PC-3 (cell line): ENCODE results near the gene TEKTIP1. TPM values are rescaled to one million over a fixed set of nuclear protein-coding genes. Genes with fewer than 3 reads are reported as not detected.
"Not testable (repeated sequence)": the region's sequence is repeated elsewhere in the genome, so short reads cannot be mapped to it uniquely, and the experiment has no call there.

Experiments used
- ATAC-seq: fragments of 200-7000 bp; cut with Tn5 transposase; 2 replicates; pipeline ENCODE4 v1.9.1; 2020; ENCODE audit warnings: mild to moderate bottlenecking, moderate library complexity
- BruUV-seq: library from RNA; stranded (reverse); fragments of 400-500 nt; replicated peaks from 2 replicates; lab custom pipeline; 2021; lab: Mats Ljungman, UMichigan
- CTCF ChIA-PET: fragments of 300-600 bp; sonication (Branson Sonifier 250); formaldehyde crosslinking; loops from one replicate; lab custom pipeline; 2022; ENCODE audit warnings: antibody characterized with exemption; lab: Charles Lee
- POLR2A ChIA-PET: fragments of 300-600 bp; sonication (Branson Sonifier 250); formaldehyde crosslinking; loops from one replicate; lab custom pipeline; 2022; ENCODE audit warnings: antibody characterized with exemption; ENCODE audit not compliant: unreplicated experiment; lab: Charles Lee
- DNase-seq: peaks from one replicate; pipeline ENCODE4 v3.0.0-alpha.2; 2015
- H2AFZ ChIP-seq: fragments of 300-600 bp; sonication (generic); 2 replicates; pipeline ENCODE4 v1.6.0; 2016; ENCODE audit warnings: antibody characterized with exemption, low read length
- H3F3A ChIP-seq: fragments of 300-600 bp; sonication (generic); one replicate; pipeline ENCODE4 v1.6.0; 2017; ENCODE audit warnings: antibody characterized with exemption, low read length, control low read depth, mild to moderate bottlenecking; ENCODE audit not compliant: unreplicated experiment
- H3K27ac ChIP-seq: fragments of 300-600 bp; sonication (generic); 2 replicates; pipeline ENCODE4 v1.5.1; 2016; ENCODE audit warnings: mild to moderate bottlenecking, low read length
- H3K27me3 ChIP-seq: fragments of 300-600 bp; sonication (generic); 2 replicates; pipeline ENCODE4 v1.6.1; 2016; ENCODE audit warnings: low read length, mixed read lengths
- H3K36me3 ChIP-seq: fragments of 300-600 bp; sonication (generic); 2 replicates; pipeline ENCODE4 v1.6.1; 2016; ENCODE audit warnings: low read depth, mixed run types, low read length, mixed read lengths
- H3K4me1 ChIP-seq: fragments of 300-600 bp; sonication (generic); 2 replicates; pipeline ENCODE4 v1.5.1; 2016; ENCODE audit warnings: low read length; ENCODE audit not compliant: insufficient read depth
- H3K4me2 ChIP-seq: fragments of 300-600 bp; sonication (generic); 2 replicates; pipeline ENCODE4 v1.6.0; 2016; ENCODE audit warnings: low read length
- H3K4me3 ChIP-seq: fragments of 300-600 bp; sonication (generic); 2 replicates; pipeline ENCODE4 v1.5.1; 2016; ENCODE audit warnings: mild to moderate bottlenecking, low read length, mixed read lengths
- H3K79me2 ChIP-seq: fragments of 300-600 bp; sonication (generic); 2 replicates; pipeline ENCODE4 v1.6.1; 2017; ENCODE audit warnings: low read length, mixed read lengths
- H3K9ac ChIP-seq: fragments of 300-600 bp; sonication (generic); 2 replicates; pipeline ENCODE4 v1.6.0; 2016; ENCODE audit warnings: mild to moderate bottlenecking, low read length
- H3K9me2 ChIP-seq: fragments of 300-600 bp; sonication (generic); replicated peaks from 2 replicates; pipeline ENCODE4 v1.6.1; 2016; ENCODE audit warnings: mixed run types, low read length, mixed read lengths
- H3K9me3 ChIP-seq: fragments of 300-600 bp; sonication (generic); 2 replicates; pipeline ENCODE4 v1.6.1; 2016; ENCODE audit warnings: low read length, mixed read lengths
- H4K20me1 ChIP-seq: fragments of 300-600 bp; sonication (generic); 2 replicates; pipeline ENCODE4 v1.6.1; 2016; ENCODE audit warnings: low read length, mixed read lengths
- CTCF ChIP-seq: fragments of 300-600 bp; sonication (generic); conservative IDR thresholded peaks from 2 replicates; pipeline ENCODE4 v1.5.1; 2017; ENCODE audit warnings: antibody characterized with exemption, low read depth, mild to moderate bottlenecking, low read length
- EZH2 ChIP-seq: fragments of 300-600 bp; sonication (generic); IDR thresholded peaks from one replicate; pipeline ENCODE4 v1.6.1; 2017; ENCODE audit warnings: antibody characterized with exemption, mild to moderate bottlenecking, low read length; ENCODE audit not compliant: unreplicated experiment
- EZH2phosphoT487 ChIP-seq: fragments of 300-600 bp; sonication (generic); IDR thresholded peaks from 2 replicates; pipeline ENCODE4 v1.6.1; 2018; ENCODE audit warnings: mild to moderate bottlenecking, antibody characterized with exemption, low read length, borderline replicate concordance
- intact Hi-C: fragments of 100-400 bp; cut with micrococcal nuclease; formaldehyde crosslinking; loops from 2 replicates; pipeline ENCODE4 v1.9.0; 2023
- total RNA-seq: library from RNA; depleted of rRNA; stranded (reverse); fragments of >200 nt; gene quantifications from 2 replicates; pipeline ENCODE4 v1.2.3, GENCODE V29; 2014

The TEKTIP1 gene
- total RNA-seq, 1 experiment from 2014 or later = not detected

- H4K20me1 ChIP-seq = no peaks in the 10 kb centered on the region
- ChIA-PET CTCF (no interaction called here), POLR2A (no interaction called here)
- no peaks in the 10 kb centered on the region for H3F3A ChIP-seq
- TF ChIP-seq CTCF = no peak
- TF ChIP-seq EZH2 = no peak
- no peak for TF ChIP-seq EZH2phosphoT487
- H3K4me3 ChIP-seq = no peak overlapping the region
- no TSS peak for BruUV-seq
- H3K9me2 ChIP-seq = no peaks in the 10 kb centered on the region
- no peak overlapping the region for H2AFZ ChIP-seq
- no peak overlapping the region for H3K9ac ChIP-seq
- H3K4me2 ChIP-seq = no peak overlapping the region
- H3K79me2 ChIP-seq = no peaks in the 10 kb centered on the region
- H3K4me1 ChIP-seq = no peaks in the 10 kb centered on the region
- no peaks in the 10 kb centered on the region for H3K9me3 ChIP-seq
- no peak overlapping the region for H3K27ac ChIP-seq
- H3K27me3 ChIP-seq = no peaks in the 10 kb centered on the region
- H3K36me3 ChIP-seq = no peaks in the 10 kb centered on the region; the same call in 1 of the 2 replicates
- no peak for ATAC-seq
- DNase-seq = no peak
- intact Hi-C loops = no loop called here
These were observed 10.3 kb upstream of the TEKTIP1 start for GRCh38 chr19:3528539-3529211.

GRCh38 chr19:3529299-3529698, 9.7 kb upstream of the TEKTIP1 start:
- H3K9me3 ChIP-seq, H3K27me3 ChIP-seq, intact Hi-C loops, H3K36me3 ChIP-seq, H3K27ac ChIP-seq, DNase-seq, CTCF ChIA-PET, H3K79me2 ChIP-seq, H2AFZ ChIP-seq, ATAC-seq, POLR2A ChIA-PET, H3K4me3 ChIP-seq, H3K4me1 ChIP-seq, H3K4me2 ChIP-seq, H3F3A ChIP-seq, BruUV-seq, H3K9ac ChIP-seq, H3K9me2 ChIP-seq, H4K20me1 ChIP-seq: not testable (repeated sequence)

- H3K4me3 ChIP-seq = no peak overlapping the region
- no peaks in the 10 kb centered on the region for H3K9me3 ChIP-seq
- no peak overlapping the region for H2AFZ ChIP-seq
- no peaks in the 10 kb centered on the region for H4K20me1 ChIP-seq
- H3K27me3 ChIP-seq = no peaks in the 10 kb centered on the region
- no peak for ATAC-seq
- no peaks in the 10 kb centered on the region; the same call in 1 of the 2 replicates for H3K36me3 ChIP-seq
- BruUV-seq = no TSS peak
- ChIA-PET POLR2A (no interaction called here), CTCF (no interaction called here)
- no peak overlapping the region for H3K4me2 ChIP-seq
- no peaks in the 10 kb centered on the region for H3K9me2 ChIP-seq
- H3K9ac ChIP-seq = no peak overlapping the region
- H3K79me2 ChIP-seq = no peaks in the 10 kb centered on the region
- no peaks in the 10 kb centered on the region for H3K4me1 ChIP-seq
- intact Hi-C loops = no loop called here
- DNase-seq = no peak
- TF ChIP-seq CTCF (no peak), EZH2phosphoT487 (no peak)
- no peaks in the 10 kb centered on the region for H3F3A ChIP-seq
- no peak overlapping the region for H3K27ac ChIP-seq
These were observed 8.6 kb upstream of the TEKTIP1 start for GRCh38 chr19:3530389-3530788.
